ENCODE measurements around the gene ALLC.
"Not testable (repeated sequence)": the region's sequence is repeated elsewhere in the genome, so short reads cannot be mapped to it uniquely, and the experiment has no call there.

Gene ALLC

DNA sequence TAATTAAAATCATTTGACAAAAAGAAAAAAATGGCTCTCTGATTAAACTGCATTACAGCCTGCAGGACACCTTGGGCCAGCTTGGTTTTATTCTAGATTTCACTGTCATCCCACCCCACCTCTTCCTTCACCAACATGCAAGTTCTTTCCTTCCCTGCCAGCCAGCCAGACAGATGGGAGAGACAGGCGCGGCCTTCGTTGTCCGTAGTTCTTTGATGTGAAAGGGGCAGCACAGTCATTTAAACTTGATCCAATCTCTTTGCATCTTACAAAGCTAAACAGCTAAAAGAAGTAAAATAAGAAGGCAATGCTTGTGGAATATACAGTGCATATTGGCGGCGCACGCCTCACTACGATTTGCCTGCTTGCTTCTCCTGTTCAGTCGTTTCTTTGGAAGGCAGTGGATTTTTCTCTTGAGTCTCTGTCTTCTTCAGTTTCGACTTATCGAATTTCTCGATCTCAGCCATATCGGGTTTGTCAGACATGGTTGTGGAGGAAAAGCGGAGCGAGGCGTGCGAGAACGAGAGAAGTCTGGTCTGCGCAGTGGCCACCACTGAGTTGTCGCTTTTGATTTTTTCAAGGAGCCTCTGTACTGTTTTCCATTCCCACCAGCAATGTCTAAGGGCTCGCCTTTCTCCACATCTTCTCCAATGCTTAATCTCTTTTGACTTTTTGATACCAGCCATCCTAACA is 40.7 kb upstream of the ALLC start:
- Histone ChIP-seq H3K4me1 (ENCODE audit: control insufficient read depth, insufficient read depth, low read length) (no peaks in the 10 kb centered on the region), H3K27ac (ENCODE audit: low read depth, low read length) (no peak overlapping the region), H3K36me3 (ENCODE audit: control insufficient read depth, insufficient read depth, low read length) (no peaks in the 10 kb centered on the region), H3K27me3 (ENCODE audit: control insufficient read depth, insufficient read depth, low read length) (no peaks in the 10 kb centered on the region), H3K4me3 (ENCODE audit: low read length) (no peak overlapping the region), H3K9ac (ENCODE audit: low read length) (no peak overlapping the region)

GRCh38 chr2:3618367-3618766 is 39.6 kb upstream of the ALLC start:
- Histone ChIP-seq H3K36me3 (ENCODE audit: control insufficient read depth, insufficient read depth, low read length) (no peaks in the 10 kb centered on the region), H3K9ac (ENCODE audit: low read length) (no peak overlapping the region), H3K27me3 (ENCODE audit: control insufficient read depth, insufficient read depth, low read length) (no peaks in the 10 kb centered on the region), H3K4me1 (ENCODE audit: control insufficient read depth, insufficient read depth, low read length) (no peaks in the 10 kb centered on the region), H3K27ac (ENCODE audit: low read depth, low read length) (no peak overlapping the region), H3K4me3 (ENCODE audit: low read length) (no peak overlapping the region)

DNA sequence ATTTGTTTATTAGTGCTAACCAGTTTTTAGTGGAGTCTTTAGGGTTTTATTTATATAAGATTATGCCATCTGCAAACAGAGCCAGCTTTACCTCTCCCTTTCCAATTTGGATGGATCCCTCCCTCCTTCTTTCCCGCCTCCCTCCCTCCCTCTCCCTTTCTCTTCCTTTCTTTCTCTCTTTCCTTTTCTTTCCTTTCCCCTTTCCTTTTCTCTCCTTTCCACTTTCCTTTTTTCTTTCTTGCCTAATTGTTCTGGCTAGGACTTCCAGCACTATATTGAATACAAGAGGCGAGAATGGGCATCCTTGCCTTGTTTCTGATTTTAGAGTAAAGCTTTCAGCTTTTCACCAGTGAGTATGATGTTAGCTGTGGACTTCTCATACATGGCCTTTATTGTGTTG is 39.0 kb upstream of the ALLC start:
- no peaks in the 10 kb centered on the region for H3K4me1 ChIP-seq (ENCODE audit: control insufficient read depth, insufficient read depth, low read length)
- no peak overlapping the region for H3K27ac ChIP-seq (ENCODE audit: low read depth, low read length)
- no peak overlapping the region for H3K9ac ChIP-seq (ENCODE audit: low read length)
- H3K27me3 ChIP-seq (ENCODE audit: control insufficient read depth, insufficient read depth, low read length) = no peaks in the 10 kb centered on the region
- no peak overlapping the region for H3K4me3 ChIP-seq (ENCODE audit: low read length)
- H3K36me3 ChIP-seq (ENCODE audit: control insufficient read depth, insufficient read depth, low read length) = no peaks in the 10 kb centered on the region

GRCh38 chr2:3619661-3620060 is 38.3 kb upstream of the ALLC start:
- not testable (repeated sequence) for H3K27ac ChIP-seq (ENCODE audit: low read depth, low read length); H3K4me1 ChIP-seq (ENCODE audit: control insufficient read depth, insufficient read depth, low read length); H3K4me3 ChIP-seq (ENCODE audit: low read length); H3K36me3 ChIP-seq (ENCODE audit: control insufficient read depth, insufficient read depth, low read length); H3K27me3 ChIP-seq (ENCODE audit: control insufficient read depth, insufficient read depth, low read length); H3K9ac ChIP-seq (ENCODE audit: low read length)

- no peak overlapping the region for H3K9ac ChIP-seq (ENCODE audit: low read length)
- H3K4me1 ChIP-seq (ENCODE audit: control insufficient read depth, insufficient read depth, low read length) = no peaks in the 10 kb centered on the region
- no peaks in the 10 kb centered on the region for H3K27me3 ChIP-seq (ENCODE audit: control insufficient read depth, insufficient read depth, low read length)
- H3K4me3 ChIP-seq (ENCODE audit: low read length) = no peak overlapping the region
- no peak overlapping the region for H3K27ac ChIP-seq (ENCODE audit: low read depth, low read length)
- H3K36me3 ChIP-seq (ENCODE audit: control insufficient read depth, insufficient read depth, low read length) = no peaks in the 10 kb centered on the region
Observed at GRCh38 chr2:3620834-3621233, 37.2 kb upstream of the ALLC start.

DNA sequence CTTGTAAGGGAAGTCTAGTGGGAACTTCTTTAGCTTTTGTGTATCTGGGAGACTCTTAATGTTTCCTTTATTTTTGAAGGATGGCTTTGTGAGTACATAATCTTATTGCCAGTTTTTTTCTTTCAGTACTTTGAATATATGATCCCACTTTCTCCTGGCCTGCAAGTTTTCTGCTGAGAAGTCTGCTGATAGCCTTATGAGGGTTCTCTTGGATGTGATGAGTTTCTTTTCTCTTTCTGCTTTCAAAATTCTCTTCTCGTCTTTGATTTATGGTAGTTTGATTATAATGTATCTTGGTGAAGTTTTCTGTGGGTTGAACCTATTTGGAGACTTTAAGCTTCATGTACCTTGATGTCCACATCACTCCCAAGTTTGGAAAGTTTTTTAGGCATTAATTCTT is 35.0 kb upstream of the ALLC start:
- H3K4me3 ChIP-seq (ENCODE audit: low read length) = no peak overlapping the region
- H3K27ac ChIP-seq (ENCODE audit: low read depth, low read length) = no peak overlapping the region

DNA sequence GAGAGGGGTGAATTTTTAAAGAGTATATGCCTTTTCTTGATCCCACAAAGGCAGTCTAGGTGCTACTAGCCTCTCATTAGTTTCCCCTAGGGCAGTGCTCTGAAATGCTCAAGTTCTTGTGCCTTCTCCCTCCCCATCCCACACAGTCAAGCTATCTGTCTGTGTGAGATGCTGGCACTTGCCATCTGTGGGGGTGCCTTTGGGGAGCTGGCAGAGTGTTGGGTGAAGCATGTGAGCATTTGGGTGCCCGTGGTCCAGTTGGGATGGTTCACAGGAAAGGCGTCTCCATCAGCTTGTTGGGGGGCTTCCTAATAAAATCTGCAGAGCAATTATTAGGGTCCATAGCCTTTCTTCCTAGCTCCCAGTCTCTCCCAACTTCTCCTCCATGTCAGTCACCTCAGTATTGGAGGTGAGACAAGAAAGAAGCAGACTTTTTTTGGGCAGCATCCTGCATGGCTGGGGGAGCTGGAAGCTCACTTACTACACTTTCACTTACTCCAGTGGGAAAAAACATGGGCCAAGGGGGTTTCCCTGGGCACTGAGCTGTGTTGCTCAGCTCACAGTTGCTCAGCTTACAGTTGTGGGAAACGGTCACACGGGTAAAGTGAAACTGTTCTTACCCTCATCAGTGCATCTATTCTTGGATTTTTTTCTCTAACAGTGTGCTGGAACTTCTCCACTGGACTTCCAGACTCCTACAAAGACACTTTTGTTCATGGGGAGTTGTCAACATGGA is 33.8 kb upstream of the ALLC start:
- Histone ChIP-seq H3K9ac (ENCODE audit: low read length) (no peak overlapping the region), H3K27me3 (ENCODE audit: control insufficient read depth, insufficient read depth, low read length) (no peaks in the 10 kb centered on the region), H3K4me1 (ENCODE audit: control insufficient read depth, insufficient read depth, low read length) (peaks cover 3% of the 10 kb centered on the region), H3K27ac (ENCODE audit: low read depth, low read length) (no peak overlapping the region), H3K4me3 (ENCODE audit: low read length) (no peak overlapping the region), H3K36me3 (ENCODE audit: control insufficient read depth, insufficient read depth, low read length) (no peaks in the 10 kb centered on the region)

More for the DNA sequence above, 35.0 kb upstream of the ALLC start:
- no peaks in the 10 kb centered on the region for H3K4me1 ChIP-seq (ENCODE audit: control insufficient read depth, insufficient read depth, low read length)
- no peak overlapping the region for H3K9ac ChIP-seq (ENCODE audit: low read length)
- H3K36me3 ChIP-seq (ENCODE audit: control insufficient read depth, insufficient read depth, low read length) = no peaks in the 10 kb centered on the region
- no peaks in the 10 kb centered on the region for H3K27me3 ChIP-seq (ENCODE audit: control insufficient read depth, insufficient read depth, low read length)

DNA sequence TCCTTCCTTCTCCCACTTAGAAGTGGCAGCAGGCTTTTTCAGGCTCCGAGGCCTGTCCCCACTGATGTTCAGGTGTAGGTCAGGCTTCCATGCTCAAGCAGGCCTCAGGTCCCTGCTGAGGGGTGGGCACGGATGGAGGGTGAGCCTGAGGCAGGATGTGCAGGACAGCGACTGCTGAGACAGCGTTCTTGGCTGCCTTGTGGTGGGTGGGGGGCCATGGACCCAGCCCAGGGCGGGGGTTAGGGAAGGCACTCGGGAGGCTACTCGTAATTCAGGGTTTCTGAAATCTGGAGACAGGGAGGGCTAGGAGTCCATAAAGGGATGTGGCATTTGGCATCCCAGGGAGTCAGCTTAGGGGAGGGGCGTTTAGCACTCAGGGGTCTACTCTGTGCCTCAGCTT is 32.8 kb upstream of the ALLC start:
- no peaks in the 10 kb centered on the region for H3K36me3 ChIP-seq (ENCODE audit: control insufficient read depth, insufficient read depth, low read length)
- H3K4me3 ChIP-seq (ENCODE audit: low read length) = no peak overlapping the region
- H3K27me3 ChIP-seq (ENCODE audit: control insufficient read depth, insufficient read depth, low read length) = no peaks in the 10 kb centered on the region
- no peak overlapping the region for H3K9ac ChIP-seq (ENCODE audit: low read length)
- peaks cover 3% of the 10 kb centered on the region for H3K4me1 ChIP-seq (ENCODE audit: control insufficient read depth, insufficient read depth, low read length)
- no peak overlapping the region for H3K27ac ChIP-seq (ENCODE audit: low read depth, low read length)

DNA sequence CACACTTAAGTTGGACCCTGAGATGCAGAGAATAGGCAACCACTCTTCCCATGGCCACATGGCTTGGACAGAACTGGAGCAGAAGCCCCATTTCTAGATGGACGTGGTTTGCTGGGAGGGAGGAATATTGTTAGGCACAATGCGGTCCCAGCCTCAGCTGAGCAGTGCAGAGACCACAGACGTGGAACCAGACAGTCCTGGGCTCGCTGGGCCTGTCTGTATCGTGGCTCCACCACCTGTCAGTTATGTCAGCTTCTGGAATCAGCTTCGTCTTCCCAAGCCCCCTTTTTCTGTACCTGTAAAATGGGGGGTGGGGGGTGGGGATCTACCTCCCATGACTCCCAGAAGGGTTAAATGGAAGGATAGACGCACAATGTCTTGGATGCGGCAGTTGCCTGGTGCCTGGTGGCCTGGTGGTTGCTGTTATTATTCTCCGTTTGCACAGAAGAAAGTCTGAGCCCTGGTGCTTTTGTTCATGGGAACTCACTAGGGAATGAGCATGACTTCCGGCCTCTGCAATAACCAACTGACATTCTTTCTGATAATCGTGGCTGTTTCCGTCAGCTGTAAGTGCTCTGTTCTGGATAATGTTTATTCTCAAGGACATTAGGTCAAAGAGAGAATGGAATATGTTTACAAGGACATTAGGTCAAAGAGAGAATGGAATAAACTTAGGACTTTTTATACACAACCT is 31.7 kb upstream of the ALLC start:
- H3K36me3 ChIP-seq (ENCODE audit: control insufficient read depth, insufficient read depth, low read length) = no peaks in the 10 kb centered on the region
- no peak overlapping the region for H3K27ac ChIP-seq (ENCODE audit: low read depth, low read length)
- no peak overlapping the region for H3K4me3 ChIP-seq (ENCODE audit: low read length)

DNA sequence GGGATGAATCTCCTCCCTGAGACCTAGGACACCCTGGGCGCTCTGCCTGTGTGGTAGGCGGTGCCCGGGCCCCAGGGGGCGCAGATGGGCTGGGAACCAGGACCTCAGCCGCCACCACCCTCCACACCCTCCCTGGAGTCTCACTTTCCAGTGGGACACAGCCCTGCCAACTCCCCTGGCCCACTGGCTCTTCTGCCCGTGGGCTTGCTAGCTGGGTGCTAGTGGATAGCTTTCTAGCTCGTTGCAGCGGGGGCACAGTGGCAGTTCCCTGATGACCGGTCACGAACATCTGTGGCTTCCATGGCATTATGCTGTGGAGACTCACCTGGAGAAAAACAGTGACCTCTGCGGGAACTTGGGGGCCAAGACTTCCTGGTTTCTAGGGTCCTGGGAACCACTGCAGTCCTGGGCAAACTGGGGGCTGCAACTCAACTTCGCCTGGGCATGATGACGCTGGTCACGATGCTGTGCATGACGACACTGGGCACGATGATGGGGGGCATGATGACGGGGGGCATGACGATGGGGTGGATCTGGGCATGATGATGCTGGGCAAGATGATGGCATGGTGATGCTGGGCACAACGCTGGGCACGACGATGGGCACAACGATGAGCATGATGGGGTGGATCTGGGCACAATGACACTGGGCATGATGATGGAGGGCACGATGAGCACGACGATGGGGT is 31.0 kb upstream of the ALLC start:
- no peak overlapping the region for H3K27ac ChIP-seq (ENCODE audit: low read depth, low read length)
- H3K9ac ChIP-seq (ENCODE audit: low read length) = no peak overlapping the region

More for the DNA sequence above, 31.7 kb upstream of the ALLC start:
- H3K27me3 ChIP-seq (ENCODE audit: control insufficient read depth, insufficient read depth, low read length) = no peaks in the 10 kb centered on the region
- H3K4me1 ChIP-seq (ENCODE audit: control insufficient read depth, insufficient read depth, low read length) = peaks cover 3% of the 10 kb centered on the region
- H3K9ac ChIP-seq (ENCODE audit: low read length) = no peak overlapping the region

GRCh38 chr2:3627500-3628100 is 30.4 kb upstream of the ALLC start:
- Histone ChIP-seq H3K4me1 (ENCODE audit: control insufficient read depth, insufficient read depth, low read length) (peaks cover 3% of the 10 kb centered on the region), H3K27ac (ENCODE audit: low read depth, low read length) (no peak overlapping the region), H3K36me3 (ENCODE audit: control insufficient read depth, insufficient read depth, low read length) (no peaks in the 10 kb centered on the region), H3K9ac (ENCODE audit: low read length) (no peak overlapping the region), H3K27me3 (ENCODE audit: control insufficient read depth, insufficient read depth, low read length) (no peaks in the 10 kb centered on the region), H3K4me3 (ENCODE audit: low read length) (no peak overlapping the region)

More for the DNA sequence above, 31.0 kb upstream of the ALLC start:
- H3K4me3 ChIP-seq (ENCODE audit: low read length) = no peak overlapping the region
- H3K27me3 ChIP-seq (ENCODE audit: control insufficient read depth, insufficient read depth, low read length) = no peaks in the 10 kb centered on the region
- H3K36me3 ChIP-seq (ENCODE audit: control insufficient read depth, insufficient read depth, low read length) = no peaks in the 10 kb centered on the region
- peaks cover 3% of the 10 kb centered on the region for H3K4me1 ChIP-seq (ENCODE audit: control insufficient read depth, insufficient read depth, low read length)

DNA sequence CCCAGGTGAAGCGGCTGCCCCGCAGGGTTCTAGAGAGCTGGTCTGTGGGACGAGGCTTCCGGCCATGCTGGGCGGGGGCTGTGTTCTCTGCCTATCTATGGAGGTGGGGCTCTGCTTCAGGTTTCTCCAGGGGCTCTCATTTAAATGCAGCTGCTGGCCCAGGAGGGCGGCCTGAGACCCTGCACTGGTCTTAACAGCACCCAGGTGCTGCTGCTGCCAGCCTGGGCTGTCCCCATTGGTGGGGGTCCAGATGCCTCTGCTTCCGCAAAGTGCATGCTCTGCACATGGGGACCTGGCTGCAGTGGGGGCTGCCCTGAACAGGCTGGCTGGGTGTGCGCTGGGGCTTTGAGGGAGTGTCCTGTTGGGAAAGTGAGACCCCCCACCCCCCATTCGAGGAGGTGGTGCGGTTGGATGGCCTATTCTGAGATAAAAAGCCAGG is 29.7 kb upstream of the ALLC start:
- Histone ChIP-seq H3K27ac (ENCODE audit: low read depth, low read length) (no peak overlapping the region), H3K27me3 (ENCODE audit: control insufficient read depth, insufficient read depth, low read length) (no peaks in the 10 kb centered on the region), H3K4me1 (ENCODE audit: control insufficient read depth, insufficient read depth, low read length) (peaks cover 3% of the 10 kb centered on the region)

More for the DNA sequence above, 29.7 kb upstream of the ALLC start:
- Histone ChIP-seq H3K36me3 (ENCODE audit: control insufficient read depth, insufficient read depth, low read length) (no peaks in the 10 kb centered on the region), H3K9ac (ENCODE audit: low read length) (no peak overlapping the region), H3K4me3 (ENCODE audit: low read length) (no peak overlapping the region)
